ENCODE results near the gene KRT3. TPM values are rescaled to one million over a fixed set of nuclear protein-coding genes. Genes with fewer than 3 reads are reported as not detected.

KRT3 gene
- total RNA-seq, 1 experiment from 2014 or later, result not detected

DNA sequence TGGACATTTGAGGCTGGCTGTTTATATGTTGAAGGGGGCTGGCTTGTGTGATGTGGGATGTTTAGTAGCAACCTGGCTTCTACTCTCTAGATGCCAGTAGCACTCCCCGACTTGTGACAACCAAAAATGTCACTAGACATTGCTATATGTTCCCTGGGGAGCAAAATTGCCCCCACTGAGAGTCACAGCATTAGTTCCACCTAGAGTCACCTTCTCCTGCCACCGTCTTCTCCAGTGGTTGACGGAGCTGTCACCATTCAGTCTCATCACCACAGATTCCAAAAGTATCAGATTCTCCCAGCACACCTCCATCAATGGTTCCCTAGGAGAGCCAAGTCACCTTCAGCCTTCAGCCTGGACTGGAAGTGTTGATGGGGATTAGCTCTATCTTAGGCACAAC lies 11.0 kb downstream of the KRT3 start:
- CTCF ChIA-PET, result no interaction called here
- no peak overlapping the region for H3K27ac ChIP-seq (ENCODE audit: low read depth, low read length)

More for the DNA sequence above, 11.0 kb downstream of the KRT3 start:
- intact Hi-C loops (cut with micrococcal nuclease), result no loop called here
- H3K79me2 ChIP-seq (ENCODE audit: insufficient read depth, low read length), result no peaks in the 10 kb centered on the region
- ATAC-seq, result no peak
- no peak for DNase-seq (ENCODE audit: low read depth, low spot score)
- no peaks in the 10 kb centered on the region for H3K4me1 ChIP-seq (ENCODE audit: control insufficient read depth in 1 of 2, insufficient read depth in 2 of 2, low read length in 2 of 2)
- H3K9ac ChIP-seq (ENCODE audit: low read length), result no peak overlapping the region
- no peak overlapping the region for H3K4me3 ChIP-seq (replicated peaks in 1 of 2; ENCODE audit: low read depth in 1 of 2, low read length in 2 of 2)
- no peaks in the 10 kb centered on the region for H3K9me3 ChIP-seq (ENCODE audit: control insufficient read depth in 1 of 2, insufficient read depth in 1 of 2, low read depth in 1 of 2, low read length in 2 of 2)
- ChIA-PET RAD21 (ENCODE audit: low non-redundant PET in 1 of 2, low total read pairs in 2 of 2, uncharacterized antibody in 2 of 2, unreplicated experiment in 2 of 2) (no interaction called here), POLR2A (no interaction called here)
- TF ChIP-seq, protein P1, sequence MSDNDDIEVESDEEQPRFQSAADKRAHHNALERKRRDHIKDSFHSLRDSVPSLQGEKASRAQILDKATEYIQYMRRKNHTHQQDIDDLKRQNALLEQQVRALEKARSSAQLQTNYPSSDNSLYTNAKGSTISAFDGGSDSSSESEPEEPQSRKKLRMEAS (IDR thresholded peaks at IDR 0.05), result no peak
- TF ChIP-seq EGR1 (IDR thresholded peaks at IDR 0.05; ENCODE audit: low read depth), result no peak
- TF ChIP-seq TCF7L2 (IDR thresholded peaks at IDR 0.05; ENCODE audit: borderline replicate concordance, extremely low read depth, insufficient read depth, insufficient read length), result no peak
- TF ChIP-seq, protein P2, sequence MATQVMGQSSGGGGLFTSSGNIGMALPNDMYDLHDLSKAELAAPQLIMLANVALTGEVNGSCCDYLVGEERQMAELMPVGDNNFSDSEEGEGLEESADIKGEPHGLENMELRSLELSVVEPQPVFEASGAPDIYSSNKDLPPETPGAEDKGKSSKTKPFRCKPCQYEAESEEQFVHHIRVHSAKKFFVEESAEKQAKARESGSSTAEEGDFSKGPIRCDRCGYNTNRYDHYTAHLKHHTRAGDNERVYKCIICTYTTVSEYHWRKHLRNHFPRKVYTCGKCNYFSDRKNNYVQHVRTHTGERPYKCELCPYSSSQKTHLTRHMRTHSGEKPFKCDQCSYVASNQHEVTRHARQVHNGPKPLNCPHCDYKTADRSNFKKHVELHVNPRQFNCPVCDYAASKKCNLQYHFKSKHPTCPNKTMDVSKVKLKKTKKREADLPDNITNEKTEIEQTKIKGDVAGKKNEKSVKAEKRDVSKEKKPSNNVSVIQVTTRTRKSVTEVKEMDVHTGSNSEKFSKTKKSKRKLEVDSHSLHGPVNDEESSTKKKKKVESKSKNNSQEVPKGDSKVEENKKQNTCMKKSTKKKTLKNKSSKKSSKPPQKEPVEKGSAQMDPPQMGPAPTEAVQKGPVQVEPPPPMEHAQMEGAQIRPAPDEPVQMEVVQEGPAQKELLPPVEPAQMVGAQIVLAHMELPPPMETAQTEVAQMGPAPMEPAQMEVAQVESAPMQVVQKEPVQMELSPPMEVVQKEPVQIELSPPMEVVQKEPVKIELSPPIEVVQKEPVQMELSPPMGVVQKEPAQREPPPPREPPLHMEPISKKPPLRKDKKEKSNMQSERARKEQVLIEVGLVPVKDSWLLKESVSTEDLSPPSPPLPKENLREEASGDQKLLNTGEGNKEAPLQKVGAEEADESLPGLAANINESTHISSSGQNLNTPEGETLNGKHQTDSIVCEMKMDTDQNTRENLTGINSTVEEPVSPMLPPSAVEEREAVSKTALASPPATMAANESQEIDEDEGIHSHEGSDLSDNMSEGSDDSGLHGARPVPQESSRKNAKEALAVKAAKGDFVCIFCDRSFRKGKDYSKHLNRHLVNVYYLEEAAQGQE (IDR thresholded peaks at IDR 0.05; ENCODE audit: low read depth), result no peak
- TF ChIP-seq ZNF274 (IDR thresholded peaks at IDR 0.05; ENCODE audit: low read depth, low read length), result no peak
- TF ChIP-seq, protein P3, sequence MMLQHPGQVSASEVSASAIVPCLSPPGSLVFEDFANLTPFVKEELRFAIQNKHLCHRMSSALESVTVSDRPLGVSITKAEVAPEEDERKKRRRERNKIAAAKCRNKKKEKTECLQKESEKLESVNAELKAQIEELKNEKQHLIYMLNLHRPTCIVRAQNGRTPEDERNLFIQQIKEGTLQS (IDR thresholded peaks at IDR 0.05), result no peak
- TF ChIP-seq SRF (IDR thresholded peaks at IDR 0.05; ENCODE audit: low read depth), result no peak
- H3K4me2 ChIP-seq (ENCODE audit: low read length), result no peak overlapping the region
- H4K20me1 ChIP-seq (ENCODE audit: insufficient read depth), result no peaks in the 10 kb centered on the region
- H3K36me3 ChIP-seq (ENCODE audit: control insufficient read depth in 1 of 2, insufficient read depth in 2 of 2, low read length in 2 of 2), result no peaks in the 10 kb centered on the region
- BruUV-seq (replicated peaks), result no TSS peak
- H2AFZ ChIP-seq (ENCODE audit: low read depth, low read length, poor library complexity, severe bottlenecking), result no peak overlapping the region
- peaks cover 22% of the 10 kb centered on the region for H3K27me3 ChIP-seq (ENCODE audit: insufficient read depth, low read length)
- no peaks in the 10 kb centered on the region for H3K9me2 ChIP-seq (ENCODE audit: insufficient read depth)

Data from HCT116 (cell line).